SK-N-SH treated with all-trans-retinoic acid at 6 μM for 48 hours (cell line): ENCODE measurements around the gene SLC38A10.

ENCODE experiments used
- ATAC-seq: fragments of 200-7000 bp; cut with Tn5 transposase; 3 replicates; pipeline ENCODE4 v1.9.1; 2020; ENCODE audit warnings: mild to moderate bottlenecking, moderate library complexity
- ARNTL ChIP-seq: fragments of 450-650 bp; formaldehyde crosslinking; IDR thresholded peaks from 2 replicates; pipeline ENCODE4 v1.5.0; 2020; ENCODE audit warnings: low read depth, mild to moderate bottlenecking, moderate library complexity, borderline replicate concordance
- BACH2 ChIP-seq: fragments of 250-450 bp; sonication (Bioruptor Pico); IDR thresholded peaks from 2 replicates; pipeline ENCODE4 v1.9.0; 2021; ENCODE audit warnings: mild to moderate bottlenecking, borderline replicate concordance
- CSDC2 ChIP-seq: fragments of 250-450 bp; sonication (Bioruptor Pico); IDR thresholded peaks from 2 replicates; pipeline ENCODE4 v1.5.0; 2020; ENCODE audit warnings: mild to moderate bottlenecking, moderate library complexity
- ESRRG ChIP-seq: fragments of 250-450 bp; sonication (Bioruptor Pico); IDR thresholded peaks from 2 replicates; pipeline ENCODE4 v1.6.1; 2021; ENCODE audit warnings: mild to moderate bottlenecking
- ISL1 ChIP-seq: fragments of 250-450 bp; sonication (Bioruptor Pico); IDR thresholded peaks from 2 replicates; pipeline ENCODE4 v2.1.2; 2022; ENCODE audit warnings: mild to moderate bottlenecking, moderate library complexity
- OSR1 ChIP-seq: fragments of 250-450 bp; sonication (Bioruptor Pico); IDR thresholded peaks from 2 replicates; pipeline ENCODE4 v1.8.0; 2022; ENCODE audit warnings: moderate library complexity, mild to moderate bottlenecking, inconsistent platforms
- PPARA ChIP-seq: fragments of 250-450 bp; sonication (Bioruptor Pico); IDR thresholded peaks from 2 replicates; pipeline ENCODE4 v1.5.0; 2020; ENCODE audit warnings: mild to moderate bottlenecking, borderline replicate concordance
- SNAI2 ChIP-seq: fragments of 250-450 bp; sonication (Bioruptor Pico); IDR thresholded peaks from 2 replicates; pipeline ENCODE4 v1.5.0; 2020; ENCODE audit warnings: mild to moderate bottlenecking, moderate library complexity
- TCF4 ChIP-seq: fragments of 250-450 bp; sonication (Bioruptor Pico); IDR thresholded peaks from 2 replicates; pipeline ENCODE4 v1.8.0; 2021; ENCODE audit warnings: mild to moderate bottlenecking, moderate library complexity, borderline replicate concordance
- TOX ChIP-seq: fragments of 250-450 bp; sonication (Bioruptor Pico); IDR thresholded peaks from 2 replicates; pipeline ENCODE4 v1.8.0; 2021; ENCODE audit warnings: mild to moderate bottlenecking, moderate library complexity, borderline replicate concordance
- ZC3H10 ChIP-seq: fragments of 250-450 bp; sonication (Bioruptor Pico); IDR thresholded peaks from 2 replicates; pipeline ENCODE4 v1.5.1; 2021; ENCODE audit warnings: mild to moderate bottlenecking, moderate library complexity
- ZFP3 ChIP-seq: fragments of 250-450 bp; sonication (Bioruptor Pico); IDR thresholded peaks from 2 replicates; pipeline ENCODE4 v1.5.0; 2020; ENCODE audit warnings: mild to moderate bottlenecking, moderate library complexity
- ZFP30 ChIP-seq: fragments of 450-650 bp; formaldehyde crosslinking; IDR thresholded peaks from 2 replicates; pipeline ENCODE4 v1.5.0; 2022; ENCODE audit warnings: mild to moderate bottlenecking, moderate library complexity
- ZNF565 ChIP-seq: fragments of 450-650 bp; formaldehyde crosslinking; conservative IDR thresholded peaks from 2 replicates; pipeline ENCODE4 v1.5.0; 2020; ENCODE audit warnings: low read depth, mild to moderate bottlenecking, moderate library complexity
- ZNF70 ChIP-seq: fragments of 450-650 bp; formaldehyde crosslinking; IDR thresholded peaks from 2 replicates; pipeline ENCODE4 v1.5.0; 2020; ENCODE audit warnings: mild to moderate bottlenecking, moderate library complexity
- ZNF8 ChIP-seq: fragments of 450-650 bp; formaldehyde crosslinking; IDR thresholded peaks from 2 replicates; pipeline ENCODE4 v1.5.0; 2020; ENCODE audit warnings: mild to moderate bottlenecking, moderate library complexity
- TF ChIP-seq, protein P1 (sequence below): fragments of 250-450 bp; sonication (Bioruptor Pico); IDR thresholded peaks from 2 replicates; pipeline ENCODE4 v1.5.0; 2020; ENCODE audit warnings: mild to moderate bottlenecking, moderate library complexity
- TF ChIP-seq, protein P2 (sequence below): fragments of 250-450 bp; sonication (Bioruptor Pico); IDR thresholded peaks from 2 replicates; pipeline ENCODE4 v1.8.0; 2021; ENCODE audit warnings: low read depth, mild to moderate bottlenecking, moderate library complexity, borderline replicate concordance
- TF ChIP-seq, protein P3 (sequence below): fragments of 250-450 bp; sonication (Bioruptor Pico); IDR thresholded peaks from 2 replicates; pipeline ENCODE4 v1.8.0; 2020; ENCODE audit warnings: mild to moderate bottlenecking, moderate library complexity, borderline replicate concordance
- TF ChIP-seq, protein P4 (sequence below): fragments of 250-450 bp; sonication (Bioruptor Pico); IDR thresholded peaks from 2 replicates; pipeline ENCODE4 v1.5.1; 2020; ENCODE audit warnings: low read depth, mild to moderate bottlenecking, moderate library complexity
- TF ChIP-seq, protein P5 (sequence below): fragments of 250-450 bp; sonication (Bioruptor Pico); IDR thresholded peaks from 2 replicates; pipeline ENCODE4 v1.5.1; 2021; ENCODE audit warnings: mild to moderate bottlenecking, moderate library complexity

The SLC38A10 gene

DNA sequence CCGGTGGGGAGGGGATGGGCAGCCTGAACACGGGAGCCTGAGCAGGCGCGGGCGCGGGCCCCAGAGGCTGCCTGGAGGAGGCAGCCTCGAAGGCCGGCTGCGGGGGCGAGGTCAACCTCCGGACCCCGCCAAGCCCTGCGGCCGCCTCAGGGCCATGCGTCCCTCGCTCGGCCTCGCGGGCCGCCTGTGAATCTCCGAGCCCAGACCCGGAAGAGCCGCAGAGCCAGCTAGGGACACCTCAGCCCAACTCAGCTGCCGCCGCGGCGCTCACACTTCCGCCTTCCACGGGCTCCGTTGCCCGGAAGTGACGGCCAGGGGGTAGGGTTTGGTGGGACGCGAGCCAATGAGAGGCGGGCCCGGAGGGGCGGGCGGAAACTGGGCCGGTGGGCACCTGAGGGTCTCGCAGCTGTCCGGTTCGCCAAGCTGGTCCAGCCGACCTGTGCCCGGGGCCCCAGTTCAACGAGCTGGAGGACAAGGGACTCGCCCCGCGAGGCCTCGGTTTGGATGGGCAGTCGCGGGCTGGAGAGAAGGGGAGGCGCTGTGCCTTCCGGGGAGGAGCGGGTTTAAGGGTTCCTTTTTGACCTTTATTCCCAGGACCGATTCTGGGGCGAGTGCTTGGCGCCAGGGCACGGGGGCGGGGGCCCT is at the start of gene SLC38A10:
SLC38A10 (minus strand) TSS at position 277 of the 645 bp plus-strand sequence. CDS start 386 bp downstream, outside the sequence.
- TF ChIP-seq ZNF565 (CRISPR knock-in tag), result no peak
- TF ChIP-seq, protein P1, sequence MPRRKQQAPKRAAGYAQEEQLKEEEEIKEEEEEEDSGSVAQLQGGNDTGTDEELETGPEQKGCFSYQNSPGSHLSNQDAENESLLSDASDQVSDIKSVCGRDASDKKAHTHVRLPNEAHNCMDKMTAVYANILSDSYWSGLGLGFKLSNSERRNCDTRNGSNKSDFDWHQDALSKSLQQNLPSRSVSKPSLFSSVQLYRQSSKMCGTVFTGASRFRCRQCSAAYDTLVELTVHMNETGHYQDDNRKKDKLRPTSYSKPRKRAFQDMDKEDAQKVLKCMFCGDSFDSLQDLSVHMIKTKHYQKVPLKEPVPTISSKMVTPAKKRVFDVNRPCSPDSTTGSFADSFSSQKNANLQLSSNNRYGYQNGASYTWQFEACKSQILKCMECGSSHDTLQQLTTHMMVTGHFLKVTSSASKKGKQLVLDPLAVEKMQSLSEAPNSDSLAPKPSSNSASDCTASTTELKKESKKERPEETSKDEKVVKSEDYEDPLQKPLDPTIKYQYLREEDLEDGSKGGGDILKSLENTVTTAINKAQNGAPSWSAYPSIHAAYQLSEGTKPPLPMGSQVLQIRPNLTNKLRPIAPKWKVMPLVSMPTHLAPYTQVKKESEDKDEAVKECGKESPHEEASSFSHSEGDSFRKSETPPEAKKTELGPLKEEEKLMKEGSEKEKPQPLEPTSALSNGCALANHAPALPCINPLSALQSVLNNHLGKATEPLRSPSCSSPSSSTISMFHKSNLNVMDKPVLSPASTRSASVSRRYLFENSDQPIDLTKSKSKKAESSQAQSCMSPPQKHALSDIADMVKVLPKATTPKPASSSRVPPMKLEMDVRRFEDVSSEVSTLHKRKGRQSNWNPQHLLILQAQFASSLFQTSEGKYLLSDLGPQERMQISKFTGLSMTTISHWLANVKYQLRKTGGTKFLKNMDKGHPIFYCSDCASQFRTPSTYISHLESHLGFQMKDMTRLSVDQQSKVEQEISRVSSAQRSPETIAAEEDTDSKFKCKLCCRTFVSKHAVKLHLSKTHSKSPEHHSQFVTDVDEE (CRISPR knock-in tag), result peak; percentile 77
- TF ChIP-seq ZNF70 (CRISPR knock-in tag), result no peak
- TF ChIP-seq, protein P2, sequence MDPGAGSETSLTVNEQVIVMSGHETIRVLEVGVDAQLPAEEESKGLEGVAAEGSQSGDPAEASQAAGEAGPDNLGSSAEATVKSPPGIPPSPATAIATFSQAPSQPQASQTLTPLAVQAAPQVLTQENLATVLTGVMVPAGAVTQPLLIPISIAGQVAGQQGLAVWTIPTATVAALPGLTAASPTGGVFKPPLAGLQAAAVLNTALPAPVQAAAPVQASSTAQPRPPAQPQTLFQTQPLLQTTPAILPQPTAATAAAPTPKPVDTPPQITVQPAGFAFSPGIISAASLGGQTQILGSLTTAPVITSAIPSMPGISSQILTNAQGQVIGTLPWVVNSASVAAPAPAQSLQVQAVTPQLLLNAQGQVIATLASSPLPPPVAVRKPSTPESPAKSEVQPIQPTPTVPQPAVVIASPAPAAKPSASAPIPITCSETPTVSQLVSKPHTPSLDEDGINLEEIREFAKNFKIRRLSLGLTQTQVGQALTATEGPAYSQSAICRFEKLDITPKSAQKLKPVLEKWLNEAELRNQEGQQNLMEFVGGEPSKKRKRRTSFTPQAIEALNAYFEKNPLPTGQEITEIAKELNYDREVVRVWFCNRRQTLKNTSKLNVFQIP (CRISPR knock-in tag), result peak; percentile 77; the same call in 1 of the 2 replicates
- TF ChIP-seq ZNF8, result no peak
- no peak for TF ChIP-seq ISL1 (CRISPR knock-in tag)
- TF ChIP-seq, all 23 proteins: peak for 2
- ATAC-seq, result peak; percentile 94

DNA sequence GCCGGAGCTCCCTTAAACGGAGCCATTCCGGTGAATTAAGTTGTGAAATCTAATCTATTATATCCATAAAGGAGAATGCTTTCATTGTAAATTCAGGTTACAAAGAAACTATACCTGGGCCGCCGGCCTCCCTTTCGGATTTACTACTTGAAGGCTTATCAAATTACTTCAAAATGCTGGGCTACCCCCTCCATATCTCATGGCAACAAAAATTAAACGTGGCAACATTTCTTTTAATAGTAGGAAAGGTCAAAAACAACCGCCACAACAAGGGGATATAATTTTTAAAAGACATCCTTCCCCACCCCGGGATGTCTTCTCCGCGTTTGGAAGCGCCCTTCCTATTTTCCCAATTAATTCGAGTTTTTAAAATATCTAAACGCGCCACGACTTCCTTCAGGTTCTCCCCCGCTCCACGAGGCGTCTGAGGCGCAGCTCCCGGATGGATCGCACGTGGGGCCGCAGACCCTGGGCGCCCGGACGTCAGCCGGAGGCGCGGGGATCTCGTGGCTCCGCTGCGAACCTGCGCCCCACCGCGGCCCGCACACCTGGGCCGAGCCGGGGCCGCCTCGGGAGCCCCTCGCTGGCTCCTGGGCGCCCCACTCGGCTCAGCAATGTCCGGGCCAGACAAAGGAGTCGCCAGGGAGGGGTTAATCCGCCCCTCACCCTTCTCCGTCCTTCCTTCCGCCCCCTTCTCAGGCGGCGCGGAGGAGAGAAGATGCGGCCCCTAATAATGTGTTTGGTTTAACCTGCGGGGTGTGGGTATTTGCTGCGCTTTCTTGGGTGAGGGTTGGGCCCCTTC is 47.4 kb upstream of the SLC38A10 start:
- no peak for ATAC-seq
- no peak for TF ChIP-seq ZFP30 (CRISPR knock-in tag)
- TF ChIP-seq ZC3H10 (CRISPR knock-in tag), result no peak
- TF ChIP-seq ARNTL (CRISPR knock-in tag), result no peak
- no peak for TF ChIP-seq ESRRG (CRISPR knock-in tag)
- TF ChIP-seq OSR1 (CRISPR knock-in tag), result no peak
- no peak for TF ChIP-seq BACH2 (CRISPR knock-in tag)
- no peak for TF ChIP-seq CSDC2 (CRISPR knock-in tag)
- TF ChIP-seq, protein P2 (CRISPR knock-in tag), result no peak
- TF ChIP-seq ZNF8, result no peak
- no peak for TF ChIP-seq TCF4 (CRISPR knock-in tag)
- TF ChIP-seq ZFP3, result no peak
- TF ChIP-seq, protein P3, sequence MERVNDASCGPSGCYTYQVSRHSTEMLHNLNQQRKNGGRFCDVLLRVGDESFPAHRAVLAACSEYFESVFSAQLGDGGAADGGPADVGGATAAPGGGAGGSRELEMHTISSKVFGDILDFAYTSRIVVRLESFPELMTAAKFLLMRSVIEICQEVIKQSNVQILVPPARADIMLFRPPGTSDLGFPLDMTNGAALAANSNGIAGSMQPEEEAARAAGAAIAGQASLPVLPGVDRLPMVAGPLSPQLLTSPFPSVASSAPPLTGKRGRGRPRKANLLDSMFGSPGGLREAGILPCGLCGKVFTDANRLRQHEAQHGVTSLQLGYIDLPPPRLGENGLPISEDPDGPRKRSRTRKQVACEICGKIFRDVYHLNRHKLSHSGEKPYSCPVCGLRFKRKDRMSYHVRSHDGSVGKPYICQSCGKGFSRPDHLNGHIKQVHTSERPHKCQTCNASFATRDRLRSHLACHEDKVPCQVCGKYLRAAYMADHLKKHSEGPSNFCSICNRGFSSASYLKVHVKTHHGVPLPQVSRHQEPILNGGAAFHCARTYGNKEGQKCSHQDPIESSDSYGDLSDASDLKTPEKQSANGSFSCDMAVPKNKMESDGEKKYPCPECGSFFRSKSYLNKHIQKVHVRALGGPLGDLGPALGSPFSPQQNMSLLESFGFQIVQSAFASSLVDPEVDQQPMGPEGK, result no peak
- no peak for TF ChIP-seq PPARA (CRISPR knock-in tag)
- TF ChIP-seq, protein P4, sequence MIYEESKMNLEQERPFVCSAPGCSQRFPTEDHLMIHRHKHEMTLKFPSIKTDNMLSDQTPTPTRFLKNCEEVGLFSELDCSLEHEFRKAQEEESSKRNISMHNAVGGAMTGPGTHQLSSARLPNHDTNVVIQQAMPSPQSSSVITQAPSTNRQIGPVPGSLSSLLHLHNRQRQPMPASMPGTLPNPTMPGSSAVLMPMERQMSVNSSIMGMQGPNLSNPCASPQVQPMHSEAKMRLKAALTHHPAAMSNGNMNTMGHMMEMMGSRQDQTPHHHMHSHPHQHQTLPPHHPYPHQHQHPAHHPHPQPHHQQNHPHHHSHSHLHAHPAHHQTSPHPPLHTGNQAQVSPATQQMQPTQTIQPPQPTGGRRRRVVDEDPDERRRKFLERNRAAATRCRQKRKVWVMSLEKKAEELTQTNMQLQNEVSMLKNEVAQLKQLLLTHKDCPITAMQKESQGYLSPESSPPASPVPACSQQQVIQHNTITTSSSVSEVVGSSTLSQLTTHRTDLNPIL (CRISPR knock-in tag), result no peak
- TF ChIP-seq, protein P1 (CRISPR knock-in tag), result no peak
- no peak for TF ChIP-seq TOX (CRISPR knock-in tag)
- TF ChIP-seq, protein P5, sequence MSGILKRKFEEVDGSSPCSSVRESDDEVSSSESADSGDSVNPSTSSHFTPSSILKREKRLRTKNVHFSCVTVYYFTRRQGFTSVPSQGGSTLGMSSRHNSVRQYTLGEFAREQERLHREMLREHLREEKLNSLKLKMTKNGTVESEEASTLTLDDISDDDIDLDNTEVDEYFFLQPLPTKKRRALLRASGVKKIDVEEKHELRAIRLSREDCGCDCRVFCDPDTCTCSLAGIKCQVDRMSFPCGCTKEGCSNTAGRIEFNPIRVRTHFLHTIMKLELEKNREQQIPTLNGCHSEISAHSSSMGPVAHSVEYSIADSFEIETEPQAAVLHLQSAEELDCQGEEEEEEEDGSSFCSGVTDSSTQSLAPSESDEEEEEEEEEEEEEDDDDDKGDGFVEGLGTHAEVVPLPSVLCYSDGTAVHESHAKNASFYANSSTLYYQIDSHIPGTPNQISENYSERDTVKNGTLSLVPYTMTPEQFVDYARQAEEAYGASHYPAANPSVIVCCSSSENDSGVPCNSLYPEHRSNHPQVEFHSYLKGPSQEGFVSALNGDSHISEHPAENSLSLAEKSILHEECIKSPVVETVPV (CRISPR knock-in tag), result no peak
- no peak for TF ChIP-seq ZNF565 (CRISPR knock-in tag)
- TF ChIP-seq SNAI2 (CRISPR knock-in tag), result no peak
- TF ChIP-seq, all 23 proteins: peak for 0
